Heart right ventricle (tissue), 16 donors: ENCODE measurements around the gene CHRNG. TPM values are rescaled to one million over a fixed set of nuclear protein-coding genes. Genes with fewer than 3 reads are reported as not detected.

Experiments used
- ATAC-seq, 8 donors: fragments of 200-7000 bp; cut with Tn5 transposase; one replicate each; pipeline ENCODE4 v1.9.1; 2020; ENCODE audit warnings: mild to moderate bottlenecking in 8 of 8, moderate library complexity in 8 of 8, moderate number of reproducible peaks in 1 of 8
- DNase-seq, 2 donors: peaks; one replicate each; pipeline ENCODE4 v3.0.0-alpha.2; 2020
- H3K27ac ChIP-seq, 10 donors: fragments of 200-600 bp; sonication (generic) in 2 of 10; one replicate each; pipeline versions ENCODE4 v1.5.0 to v1.8.0; 2020 to 2022; ENCODE audit warnings: mild to moderate bottlenecking in 3 of 10
- H3K27me3 ChIP-seq, 7 donors: fragments of 200-600 bp; one replicate each; pipeline ENCODE4 v1.8.0; 2021 to 2022; ENCODE audit warnings: mild to moderate bottlenecking in 2 of 7
- H3K36me3 ChIP-seq, 9 donors: fragments of 200-600 bp; sonication (generic) in 1 of 9; one replicate each; pipeline versions ENCODE4 v1.5.0 to v1.8.0; 2020 to 2022; ENCODE audit warnings: mild to moderate bottlenecking in 2 of 9
- H3K4me1 ChIP-seq, 9 donors: fragments of 200-600 bp; sonication (generic) in 1 of 9; one replicate each; pipeline versions ENCODE4 v1.5.0 to v1.8.0; 2020 to 2022; ENCODE audit warnings: mild to moderate bottlenecking in 4 of 9
- H3K4me3 ChIP-seq, 10 donors: fragments of 200-600 bp; sonication (generic) in 2 of 10; one replicate each; pipeline versions ENCODE4 v1.5.0 to v1.8.0; 2020 to 2022; ENCODE audit warnings: mild to moderate bottlenecking in 7 of 10, moderate library complexity in 2 of 10
- H3K9me3 ChIP-seq, 11 donors: fragments of 200-600 bp in 10 of 11; sonication (generic) in 2 of 11; one replicate each; pipeline versions ENCODE4 v1.5.0 to v1.8.0; 2013 to 2022; ENCODE audit warnings: mild to moderate bottlenecking in 2 of 11, control low read depth in 1 of 11, moderate library complexity in 1 of 11
- CTCF ChIP-seq, 9 donors: fragments of 200-600 bp; sonication (generic) in 2 of 9; IDR thresholded peaks; one replicate each; pipeline versions ENCODE4 v1.5.0 to v1.8.0; 2021 to 2022; ENCODE audit warnings: antibody characterized with exemption in 9 of 9, mild to moderate bottlenecking in 5 of 9, moderate library complexity in 1 of 9
- WGBS, 2 donors: extraction: QIAGEN DNeasy Blood & Tissue Kit; methylation state at CpG; one replicate each; pipeline ENCODE4 v1.1.7; 2013; ENCODE audit warnings: inconsistent platforms in 1 of 2; 5-methylcytosine and 5-hydroxymethylcytosine counted together
- intact Hi-C, 10 donors: fragments of 100-400 bp; cut with DNase I; formaldehyde crosslinking; loops; one replicate each; pipeline versions ENCODE4 v1.11.1 to v1.14.2; 2022
- polyA plus RNA-seq, 2 donors: library from polyadenylated mRNA; stranded (reverse); fragments of 200-250 nt; gene quantifications; one replicate each; pipeline ENCODE4 v1.2.3, GENCODE V29; 2013
- total RNA-seq, 10 donors: library from RNA; stranded (reverse); fragmentation: NEBNext Ultra II Directional in 3 of 10; extraction: Animal tissue kit (Norgen Biotek cat#: 25700) in 3 of 10; gene quantifications; one replicate each; pipeline versions ENCODE4 v1.2.1 to v1.2.4, GENCODE V29; 2021 to 2023
- donor health status: Arrhythmogenic right ventricular cardiomyopathy.
- donor health status: ischemic (EF 13 %, LVEDD 7.1; RV severe dilation, severe dysfunction).
- donor health status: healthy with polysubstance abuse.
- donor health status: DM: no; HTN: yes; CAD: no.
- donor health status: DM: no; HTN: no; CAD: no.
- donor health status: ischemic (EF 25% LVEDD 6.9; RV normal size, moderate dysfunction).
- donor health status: ischemic (EF 25% LVEDD 5.7; RV mildly dilated, moderate dysfunction).
- donor health status: healthy.
- donor health status: DM: yes; HTN: yes; CAD: no.
- donor health status: Ischemic cardiomyopathy.
- donor health status: ischemic (EF 35%, LVEDD 5.7; RV mildly dilated, moderate dysfunction).
- donor health status: nonischemic (EF 11% LVEDD 7.7; RV severe dilation, severe dysfunction).
- donor health status: DM: yes; HTN: yes; CAD: no.
- donor health status: PGD.
- donor health status: ischemic (EF 29% LVEDD 5.4; RV normal size, mild dysfunction).
- donor health status: nonischemic (EF 23%, LVEDD 6.1; RV moderate dilation, normal function).

Gene CHRNG
- total and polyA plus RNA-seq, 12 donors, result not detected

- no peak for TF ChIP-seq CTCF (IDR thresholded peaks at IDR 0.05)
- 75 to 84% methylated on average over 8 of the region's 8 CpGs for WGBS, 2 donors
- ATAC-seq (no peak), DNase-seq (no peak)
- Histone ChIP-seq H3K27ac (no peak overlapping the region), H3K4me1 (peaks cover 0 to under 1% (median 0%) of the 10 kb centered on the region in 9 donors), H3K4me3 (no peak overlapping the region), H3K27me3 (peaks cover 7 to 33% (median 21%) of the 10 kb centered on the region in 7 donors), H3K36me3 (no peaks in the 10 kb centered on the region), H3K9me3 (no peaks in the 10 kb centered on the region)
- intact Hi-C loops, result no loop called here
Measured at GRCh38 chr2:232492236-232492848, 47.1 kb upstream of the CHRNG start.

- Histone ChIP-seq H3K4me1 (no peaks in the 10 kb centered on the region), H3K27me3 (peaks cover 2 to 27% (median 15%) of the 10 kb centered on the region in 7 donors), H3K9me3 (no peaks in the 10 kb centered on the region), H3K36me3 (no peaks in the 10 kb centered on the region), H3K27ac (no peak overlapping the region), H3K4me3 (no peak overlapping the region)
- no peak for ATAC-seq
- intact Hi-C loops, result no loop called here
- WGBS, 2 donors, result 87 to 92% methylated on average over 24 of the region's 24 CpGs
- no peak for TF ChIP-seq CTCF (IDR thresholded peaks at IDR 0.05)
- DNase-seq, result no peak
Measured at GRCh38 chr2:232492963-232493700, 46.4 kb upstream of the CHRNG start.

- no peaks in the 10 kb centered on the region for H3K36me3 ChIP-seq
- intact Hi-C loops, result no loop called here
- H3K4me3 ChIP-seq, result no peak overlapping the region
- no peak for ATAC-seq
- H3K27ac ChIP-seq, result no peak overlapping the region
- peaks cover 0 to 19% (median 8%) of the 10 kb centered on the region in 7 donors for H3K27me3 ChIP-seq
- no peak for DNase-seq
- WGBS, 2 donors, result 77% methylated on average over 10 of the region's 10 CpGs
- no peaks in the 10 kb centered on the region for H3K9me3 ChIP-seq
- TF ChIP-seq CTCF (IDR thresholded peaks at IDR 0.05), result no peak
- H3K4me1 ChIP-seq, result no peaks in the 10 kb centered on the region
Measured at GRCh38 chr2:232493701-232494474, 45.6 kb upstream of the CHRNG start.

DNA sequence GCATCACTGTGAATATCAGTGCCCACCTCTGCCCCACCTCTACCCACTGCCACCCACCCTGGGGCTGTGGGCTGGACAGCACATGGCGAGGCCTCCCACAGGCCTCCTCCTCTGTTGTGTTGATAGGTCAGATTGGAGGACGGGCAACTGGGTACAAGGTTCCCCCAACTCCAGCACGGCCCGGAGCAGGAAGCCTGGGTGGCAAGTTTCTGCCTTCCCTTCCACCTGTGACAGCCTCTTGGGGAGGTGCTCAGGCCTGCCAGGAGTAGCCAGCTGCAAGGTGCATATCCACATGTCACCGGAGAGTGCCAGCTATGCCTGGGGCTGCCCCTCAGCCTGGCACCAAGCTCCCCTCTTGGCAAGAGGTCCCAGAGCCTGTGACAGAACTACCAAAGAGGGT lies 45.0 kb upstream of the CHRNG start:
- no peak for TF ChIP-seq CTCF (IDR thresholded peaks at IDR 0.05)
- no peak for DNase-seq
- intact Hi-C loops, result no loop called here
- Histone ChIP-seq H3K27ac (no peak overlapping the region), H3K27me3 (peaks cover 0 to 15% (median 4%) of the 10 kb centered on the region in 7 donors), H3K4me3 (no peak overlapping the region), H3K9me3 (no peaks in the 10 kb centered on the region), H3K4me1 (no peaks in the 10 kb centered on the region), H3K36me3 (no peaks in the 10 kb centered on the region)
- WGBS, 2 donors, result 96% methylated on average over 5 of the region's 5 CpGs
- ATAC-seq, result no peak
